K562 (cell line): ENCODE measurements around the gene ZNF280C. TPM values are rescaled to one million over a fixed set of nuclear protein-coding genes. Genes with fewer than 3 reads are reported as not detected.

Experiments used
- CREBBP ChIP-seq: IDR thresholded peaks from one replicate; pipeline ENCODE4 v1.6.1; 2012; ENCODE audit warnings: low read depth, mild to moderate bottlenecking, control low read depth, inconsistent platforms, low read length
- EHMT2 ChIP-seq: fragments of 450-650 bp; IDR thresholded peaks from 2 replicates; pipeline ENCODE4 v1.6.1; 2018; ENCODE audit warnings: antibody characterized with exemption
- MECOM ChIP-seq: fragments of 250-450 bp; sonication (Bioruptor Pico); IDR thresholded peaks from 2 replicates; pipeline ENCODE4 v1.8.0; 2022; ENCODE audit warnings: inconsistent platforms
- PYGO2 ChIP-seq: fragments of 450-650 bp; IDR thresholded peaks from 2 replicates; pipeline ENCODE4 v1.6.1; 2016; ENCODE audit warnings: mild to moderate bottlenecking, missing genetic modification characterization, moderate library complexity, missing compliant biosample characterization
- RBFOX2 ChIP-seq: fragments of 200-400 bp; formaldehyde crosslinking; IDR thresholded peaks from 2 replicates; pipeline ENCODE4 v1.6.1; 2017; ENCODE audit warnings: low read depth, mild to moderate bottlenecking, low read length, moderate library complexity
- SAFB2 ChIP-seq: fragments of 200-400 bp; formaldehyde crosslinking; IDR thresholded peaks from 2 replicates; pipeline ENCODE4 v1.6.1; 2018; ENCODE audit warnings: borderline replicate concordance, low read length, low read depth, moderate library complexity; ENCODE audit not compliant: severe bottlenecking
- ZNF57 ChIP-seq: fragments of 450-650 bp; formaldehyde crosslinking; IDR thresholded peaks from 2 replicates; pipeline ENCODE4 v1.4.0; 2020; ENCODE audit warnings: mild to moderate bottlenecking, moderate library complexity
- ZNF589 ChIP-seq: fragments of 200-800 bp; sonication (Bioruptor generic); IDR thresholded peaks from 2 replicates; pipeline ENCODE4 v1.6.1; 2016; ENCODE audit warnings: low read depth, missing genetic modification characterization, missing compliant biosample characterization
- polyA plus RNA-seq, 8 experiments: library from polyadenylated mRNA; depleted of rRNA in 4 of 8; stranded (reverse) in 5 of 8; unstranded in 3 of 8; fragments of >200 nt; fragmentation: Nextera tagmentation in 2 of 8; fragmentation: Illumina TruSeq in 1 of 8; extraction: Ambion mirVana in 2 of 8; extraction: Trizol in 1 of 8; gene quantifications; 2 replicates each; pipeline versions ENCODE4 v1.2.1 to v1.2.3, GENCODE V29; 2011 to 2014; ENCODE audit warnings: inconsistent platforms in 1 of 8, missing spikeins in 1 of 8
- total RNA-seq, 7 experiments: library from RNA; depleted of rRNA in 6 of 7; stranded (reverse); fragments of >200 nt in 6 of 7; fragmentation: Illumina TruSeq in 2 of 7; extraction: Trizol in 2 of 7; gene quantifications; 2 replicates each; pipeline versions ENCODE4 v1.2.1 to v1.2.3, GENCODE V29; 2011 to 2021; ENCODE audit warnings: low replicate concordance in 1 of 7
- TF ChIP-seq, protein P1 (sequence below): fragments of 450-650 bp; formaldehyde crosslinking; IDR thresholded peaks from 2 replicates; pipeline ENCODE4 v1.4.0; 2022; ENCODE audit warnings: missing genetic modification characterization
- TF ChIP-seq, protein P2 (sequence below): fragments of 250-450 bp; sonication (Bioruptor Pico); IDR thresholded peaks from 2 replicates; pipeline ENCODE4 v1.8.0; 2021; ENCODE audit warnings: mild to moderate bottlenecking, moderate library complexity
- TF ChIP-seq, protein P3 (sequence below), 2 experiments: fragments of 450-650 bp; formaldehyde crosslinking in 1 of 2; IDR thresholded peaks; 2 replicates each; pipeline versions ENCODE4 v1.4.0 to v1.6.1; 2014 to 2020; ENCODE audit warnings: mild to moderate bottlenecking in 2 of 2, borderline replicate concordance in 1 of 2, low read depth in 1 of 2
- TF ChIP-seq, protein P4 (sequence below): fragments of 250-450 bp; sonication (Bioruptor Pico); IDR thresholded peaks from 2 replicates; pipeline ENCODE4 v1.8.0; 2022; ENCODE audit warnings: moderate library complexity, mild to moderate bottlenecking, inconsistent platforms

Gene ZNF280C
- total and polyA plus RNA-seq, 9 of the 15 experiments (the other 6 are each of a cell fraction or from before 2014, with no cell fraction given), result 1.6 to 8.3 (median 4.4) TPM

DNA sequence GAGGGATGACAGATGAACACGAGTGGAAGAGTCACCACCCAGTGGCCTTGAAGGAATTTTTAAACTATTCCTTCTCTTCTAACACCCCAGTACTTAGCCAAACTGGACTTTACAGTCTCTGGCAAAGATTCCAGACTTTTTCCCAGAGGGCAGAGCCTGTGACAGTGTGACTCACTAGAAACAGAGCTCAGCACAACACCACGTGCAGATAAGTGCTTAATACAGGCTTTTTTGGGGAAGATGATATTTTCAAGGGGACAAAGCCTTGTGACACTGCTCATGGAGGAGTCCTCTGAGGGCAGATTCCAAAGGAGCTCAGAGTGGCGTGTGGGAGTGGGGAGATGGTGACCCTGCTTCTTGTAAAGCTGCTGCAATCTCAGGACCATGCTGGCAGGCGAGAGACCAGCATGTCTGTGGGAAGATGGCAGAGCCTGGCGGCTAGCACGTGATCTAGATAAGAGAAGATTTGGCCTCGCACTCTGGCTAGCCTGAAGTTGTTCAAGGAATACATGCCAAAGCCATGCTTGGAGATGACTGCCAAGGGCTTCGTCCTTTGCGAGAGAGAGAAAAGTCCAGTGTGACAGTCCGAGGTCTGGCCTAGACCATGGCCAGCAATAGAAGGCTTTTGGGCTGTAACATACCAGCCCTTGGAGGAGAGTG, 94.5 kb downstream of the ZNF280C start (continued):
- TF ChIP-seq, protein P1, sequence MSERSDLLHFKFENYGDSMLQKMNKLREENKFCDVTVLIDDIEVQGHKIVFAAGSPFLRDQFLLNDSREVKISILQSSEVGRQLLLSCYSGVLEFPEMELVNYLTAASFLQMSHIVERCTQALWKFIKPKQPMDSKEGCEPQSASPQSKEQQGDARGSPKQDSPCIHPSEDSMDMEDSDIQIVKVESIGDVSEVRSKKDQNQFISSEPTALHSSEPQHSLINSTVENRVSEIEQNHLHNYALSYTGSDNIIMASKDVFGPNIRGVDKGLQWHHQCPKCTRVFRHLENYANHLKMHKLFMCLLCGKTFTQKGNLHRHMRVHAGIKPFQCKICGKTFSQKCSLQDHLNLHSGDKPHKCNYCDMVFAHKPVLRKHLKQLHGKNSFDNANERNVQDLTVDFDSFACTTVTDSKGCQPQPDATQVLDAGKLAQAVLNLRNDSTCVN (CRISPR knock-in tag), result no peak
- TF ChIP-seq, protein P2, sequence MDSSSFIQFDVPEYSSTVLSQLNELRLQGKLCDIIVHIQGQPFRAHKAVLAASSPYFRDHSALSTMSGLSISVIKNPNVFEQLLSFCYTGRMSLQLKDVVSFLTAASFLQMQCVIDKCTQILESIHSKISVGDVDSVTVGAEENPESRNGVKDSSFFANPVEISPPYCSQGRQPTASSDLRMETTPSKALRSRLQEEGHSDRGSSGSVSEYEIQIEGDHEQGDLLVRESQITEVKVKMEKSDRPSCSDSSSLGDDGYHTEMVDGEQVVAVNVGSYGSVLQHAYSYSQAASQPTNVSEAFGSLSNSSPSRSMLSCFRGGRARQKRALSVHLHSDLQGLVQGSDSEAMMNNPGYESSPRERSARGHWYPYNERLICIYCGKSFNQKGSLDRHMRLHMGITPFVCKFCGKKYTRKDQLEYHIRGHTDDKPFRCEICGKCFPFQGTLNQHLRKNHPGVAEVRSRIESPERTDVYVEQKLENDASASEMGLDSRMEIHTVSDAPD, result no peak
- TF ChIP-seq ZNF589 (peak; percentile 82), CREBBP (no peak), EHMT2 (no peak), SAFB2 (no peak), ZNF57 (CRISPR knock-in tag) (no peak), PYGO2 (no peak), RBFOX2 (no peak), MECOM (CRISPR knock-in tag) (peak; percentile 41; the same call in 1 of the 2 replicates)
- TF ChIP-seq, protein P3, sequence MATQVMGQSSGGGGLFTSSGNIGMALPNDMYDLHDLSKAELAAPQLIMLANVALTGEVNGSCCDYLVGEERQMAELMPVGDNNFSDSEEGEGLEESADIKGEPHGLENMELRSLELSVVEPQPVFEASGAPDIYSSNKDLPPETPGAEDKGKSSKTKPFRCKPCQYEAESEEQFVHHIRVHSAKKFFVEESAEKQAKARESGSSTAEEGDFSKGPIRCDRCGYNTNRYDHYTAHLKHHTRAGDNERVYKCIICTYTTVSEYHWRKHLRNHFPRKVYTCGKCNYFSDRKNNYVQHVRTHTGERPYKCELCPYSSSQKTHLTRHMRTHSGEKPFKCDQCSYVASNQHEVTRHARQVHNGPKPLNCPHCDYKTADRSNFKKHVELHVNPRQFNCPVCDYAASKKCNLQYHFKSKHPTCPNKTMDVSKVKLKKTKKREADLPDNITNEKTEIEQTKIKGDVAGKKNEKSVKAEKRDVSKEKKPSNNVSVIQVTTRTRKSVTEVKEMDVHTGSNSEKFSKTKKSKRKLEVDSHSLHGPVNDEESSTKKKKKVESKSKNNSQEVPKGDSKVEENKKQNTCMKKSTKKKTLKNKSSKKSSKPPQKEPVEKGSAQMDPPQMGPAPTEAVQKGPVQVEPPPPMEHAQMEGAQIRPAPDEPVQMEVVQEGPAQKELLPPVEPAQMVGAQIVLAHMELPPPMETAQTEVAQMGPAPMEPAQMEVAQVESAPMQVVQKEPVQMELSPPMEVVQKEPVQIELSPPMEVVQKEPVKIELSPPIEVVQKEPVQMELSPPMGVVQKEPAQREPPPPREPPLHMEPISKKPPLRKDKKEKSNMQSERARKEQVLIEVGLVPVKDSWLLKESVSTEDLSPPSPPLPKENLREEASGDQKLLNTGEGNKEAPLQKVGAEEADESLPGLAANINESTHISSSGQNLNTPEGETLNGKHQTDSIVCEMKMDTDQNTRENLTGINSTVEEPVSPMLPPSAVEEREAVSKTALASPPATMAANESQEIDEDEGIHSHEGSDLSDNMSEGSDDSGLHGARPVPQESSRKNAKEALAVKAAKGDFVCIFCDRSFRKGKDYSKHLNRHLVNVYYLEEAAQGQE (IDR thresholded peaks at IDR 0.05; ENCODE audit: borderline replicate concordance), result no peak
- TF ChIP-seq, protein P3 (CRISPR knock-in tag; IDR thresholded peaks at IDR 0.05; ENCODE audit: low read depth), result no peak
- TF ChIP-seq, protein P4, sequence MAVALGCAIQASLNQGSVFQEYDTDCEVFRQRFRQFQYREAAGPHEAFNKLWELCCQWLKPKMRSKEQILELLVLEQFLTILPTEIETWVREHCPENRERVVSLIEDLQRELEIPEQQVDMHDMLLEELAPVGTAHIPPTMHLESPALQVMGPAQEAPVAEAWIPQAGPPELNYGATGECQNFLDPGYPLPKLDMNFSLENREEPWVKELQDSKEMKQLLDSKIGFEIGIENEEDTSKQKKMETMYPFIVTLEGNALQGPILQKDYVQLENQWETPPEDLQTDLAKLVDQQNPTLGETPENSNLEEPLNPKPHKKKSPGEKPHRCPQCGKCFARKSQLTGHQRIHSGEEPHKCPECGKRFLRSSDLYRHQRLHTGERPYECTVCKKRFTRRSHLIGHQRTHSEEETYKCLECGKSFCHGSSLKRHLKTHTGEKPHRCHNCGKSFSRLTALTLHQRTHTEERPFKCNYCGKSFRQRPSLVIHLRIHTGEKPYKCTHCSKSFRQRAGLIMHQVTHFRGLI (CRISPR knock-in tag), result 0 out of 2 replicates have a peak, but pooled peaks have one; percentile 38
